NCI-H1436 treated with DMSO at 0.1 percent for 48 hours (cell line): ENCODE data around the gene CCDC187.

Experiments used
- DNase-seq: peaks from one replicate; lab custom pipeline; 2025; lab: John Stamatoyannopoulos, UW

The CCDC187 gene

DNA sequence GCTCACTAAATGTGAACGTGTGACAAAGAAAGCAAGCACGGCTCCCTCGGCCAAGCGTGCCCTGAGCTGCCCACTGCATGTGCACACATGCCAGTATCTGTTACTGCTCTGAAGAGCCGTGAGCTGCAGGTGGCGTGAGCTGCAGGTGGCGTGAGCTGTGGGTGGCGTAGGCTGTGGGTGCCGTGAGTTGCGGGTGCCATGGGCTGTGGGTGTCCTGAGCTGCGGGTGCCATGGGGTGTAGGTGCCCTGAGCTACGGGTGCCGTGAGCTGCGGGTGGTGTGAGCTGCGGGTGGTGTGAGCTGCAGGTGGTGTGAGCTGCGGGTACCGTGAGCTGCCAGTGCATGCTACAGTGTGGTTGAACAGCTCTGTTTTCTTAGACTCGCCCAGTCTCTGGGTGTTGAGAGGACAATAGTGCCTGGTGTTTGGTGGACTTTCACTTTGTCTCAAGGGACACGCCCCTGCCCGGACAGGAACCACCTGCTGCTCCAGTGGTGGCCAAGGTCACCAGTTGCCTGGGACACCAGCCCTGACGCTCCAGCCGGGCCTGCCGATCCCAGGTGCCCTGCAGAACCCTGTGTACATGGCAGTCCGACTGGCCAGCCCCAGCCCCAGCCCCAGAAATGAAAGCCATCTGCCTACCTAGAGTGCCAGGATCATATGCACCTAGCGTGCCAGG, 6.7 kb downstream of the CCDC187 start:
- DNase-seq, result no peak

DNA sequence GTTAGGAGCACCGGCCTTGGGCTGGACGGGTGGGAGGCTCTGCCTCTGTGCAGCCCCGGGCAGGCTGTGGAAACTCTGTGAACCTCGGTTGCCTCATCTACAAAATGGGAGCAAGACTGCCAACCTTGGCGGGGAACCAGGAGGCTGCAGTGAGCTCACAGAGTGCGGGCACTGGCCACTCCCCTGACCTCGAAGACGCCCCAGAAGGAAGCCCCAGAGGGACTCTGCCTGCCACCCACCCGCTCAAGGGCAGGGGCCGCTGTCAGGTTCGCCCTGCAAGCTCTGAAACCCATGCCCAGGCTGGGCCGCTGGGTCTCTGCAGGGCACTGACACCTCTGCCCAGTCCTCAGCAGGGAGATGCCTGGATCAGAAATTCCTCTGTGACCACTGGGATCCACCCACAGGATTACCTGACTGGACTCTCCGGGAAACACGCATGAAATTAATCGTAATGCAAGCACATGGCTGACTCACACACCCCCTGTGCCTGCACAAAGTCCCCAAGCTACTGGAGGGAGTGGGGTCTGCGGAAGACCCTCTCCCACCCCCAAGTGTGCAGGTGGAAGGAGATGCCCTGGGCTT, 7.4 kb downstream of the CCDC187 start:
- no peak for DNase-seq

DNA sequence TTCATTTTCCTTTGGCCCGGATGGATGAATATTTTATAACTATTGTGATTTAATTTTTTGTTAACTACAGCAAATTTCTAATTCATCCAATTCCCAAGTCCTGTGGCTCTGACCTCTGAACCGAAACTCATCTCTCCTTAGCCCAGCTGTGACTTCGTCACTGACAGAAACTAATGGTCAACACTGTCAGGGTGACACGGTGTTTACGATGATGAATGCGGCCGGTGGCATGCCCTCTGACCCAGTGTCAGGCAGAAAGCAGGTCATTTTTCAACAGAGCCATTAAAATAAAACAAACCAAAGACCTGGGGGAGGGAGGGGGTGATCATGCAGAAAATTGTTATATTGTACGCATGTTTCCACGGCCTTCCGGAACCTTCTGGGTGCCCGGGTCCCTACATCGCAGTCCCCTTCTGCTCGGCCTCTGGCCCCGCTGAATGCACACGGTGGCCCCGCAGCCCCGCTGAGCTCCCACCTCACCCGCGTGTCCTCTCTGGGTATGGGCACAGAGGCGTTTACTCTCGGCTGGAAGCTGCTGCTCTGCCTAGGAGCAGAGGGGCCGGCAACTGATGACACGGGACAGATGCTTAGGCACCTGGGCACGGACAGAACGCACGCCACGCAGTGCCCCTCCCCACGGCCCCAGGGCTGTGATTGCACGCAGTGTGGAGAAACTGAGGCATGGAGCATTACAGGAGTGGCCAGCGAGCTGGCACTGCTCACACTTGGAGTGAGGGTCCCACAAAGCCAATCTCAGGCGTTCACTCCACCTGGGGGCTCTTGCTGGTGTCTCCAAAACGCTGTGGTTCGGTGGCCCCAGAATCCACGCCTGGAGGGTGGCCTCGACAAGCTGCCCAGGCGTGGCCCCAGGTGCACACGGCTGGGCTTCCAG, 8.1 kb downstream of the CCDC187 start:
- DNase-seq, result no peak

DNA sequence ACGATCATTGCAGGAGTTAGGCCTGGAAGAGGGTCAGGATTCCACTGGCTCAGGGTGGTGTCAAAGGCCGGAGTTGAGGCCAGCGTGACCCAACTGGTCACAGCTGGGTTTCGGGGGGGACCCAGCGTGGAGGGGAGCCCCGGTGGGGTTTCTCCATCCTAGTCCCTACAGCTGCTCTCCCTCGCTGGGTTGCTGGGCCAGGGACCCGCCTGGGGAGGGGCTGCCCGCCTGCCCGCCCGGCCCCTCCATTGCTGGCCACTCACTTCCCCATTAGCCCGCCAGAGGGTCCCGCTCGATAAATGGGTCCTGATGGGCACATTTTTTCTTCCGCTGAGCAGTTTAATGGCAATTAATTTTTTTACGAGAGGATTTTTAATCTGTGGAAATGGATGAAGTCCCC, 8.8 kb downstream of the CCDC187 start:
- DNase-seq, result no peak

DNA sequence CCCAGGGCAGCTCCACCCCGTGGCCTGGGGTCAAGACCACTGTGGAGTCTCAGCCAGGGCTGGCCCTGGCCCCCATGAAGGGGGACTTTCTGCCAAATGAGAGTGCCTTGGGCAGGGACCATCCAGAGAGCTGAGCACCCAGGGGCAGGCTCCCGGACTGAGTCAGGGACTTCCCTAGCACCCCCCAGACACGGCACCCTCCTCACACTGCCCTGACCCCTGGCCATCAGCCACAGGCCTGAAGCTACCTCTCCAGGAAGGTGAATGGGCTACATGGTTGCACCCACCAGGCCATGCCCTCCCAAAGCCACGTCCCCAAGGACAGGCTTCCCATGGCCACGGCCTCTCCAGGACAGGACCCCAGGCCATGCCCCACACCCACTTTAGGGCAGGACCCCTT, 9.5 kb downstream of the CCDC187 start:
- DNase-seq, result no peak

DNA sequence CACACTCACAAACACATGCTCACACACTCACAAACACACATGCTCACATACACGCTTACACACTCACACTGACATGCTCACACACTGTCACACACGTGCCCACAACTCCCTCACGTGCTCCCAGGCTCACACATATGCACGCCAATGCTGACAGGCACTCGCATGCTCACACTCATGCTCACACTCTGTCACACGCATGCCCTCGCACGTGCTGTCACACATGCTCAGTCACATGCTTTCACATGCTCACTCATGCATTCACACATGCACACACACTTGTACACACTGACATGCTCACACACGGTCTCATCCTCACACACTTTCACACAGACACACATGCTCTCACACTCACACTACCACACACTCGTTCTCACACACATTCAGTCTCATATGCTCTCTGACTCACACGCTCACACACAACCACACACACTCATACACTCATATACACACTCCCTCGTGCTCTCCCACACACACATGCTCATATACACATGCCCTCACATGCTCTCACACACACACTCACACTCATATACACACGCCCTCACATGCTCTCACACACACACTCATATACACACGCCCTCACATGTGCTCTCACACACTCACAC, 10.3 kb downstream of the CCDC187 start:
- no peak for DNase-seq

DNA sequence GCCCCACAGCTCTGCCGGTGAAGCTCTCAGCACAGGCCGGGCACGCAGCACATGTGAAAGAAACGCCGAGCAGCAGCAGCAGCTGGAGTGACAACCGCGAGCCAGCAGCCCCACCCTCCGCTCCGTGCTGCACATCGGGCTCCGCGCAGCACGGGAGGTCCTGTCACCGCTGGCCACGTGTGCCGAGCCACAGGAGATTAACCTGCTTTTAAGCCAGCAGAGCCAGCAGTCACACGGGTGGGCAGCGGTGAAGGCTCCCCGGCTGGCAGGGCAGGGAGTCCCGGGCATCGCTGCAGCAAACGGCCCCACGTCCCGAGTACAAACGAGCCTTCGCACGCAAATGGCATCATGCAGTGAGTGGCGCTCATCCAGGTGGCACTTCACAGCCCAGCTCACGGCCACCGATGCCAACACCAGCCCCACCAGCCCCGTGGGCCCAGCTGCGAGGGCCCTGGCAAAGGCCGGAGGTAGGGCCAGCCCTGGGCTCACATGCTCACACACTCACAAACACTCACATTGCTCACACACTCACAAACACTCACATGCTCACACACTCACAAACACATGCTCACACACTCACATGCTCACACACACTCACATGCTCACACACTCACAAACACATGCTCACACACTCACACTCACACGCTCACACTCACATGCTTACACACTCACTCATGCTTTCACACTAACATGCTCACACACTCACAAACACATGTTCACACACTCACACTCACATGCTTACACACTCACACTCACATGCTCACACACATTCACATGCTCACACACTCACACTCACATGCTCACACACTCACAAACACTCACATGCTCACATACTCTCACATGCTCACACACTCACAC, 11.1 kb downstream of the CCDC187 start:
- no peak for DNase-seq

DNA sequence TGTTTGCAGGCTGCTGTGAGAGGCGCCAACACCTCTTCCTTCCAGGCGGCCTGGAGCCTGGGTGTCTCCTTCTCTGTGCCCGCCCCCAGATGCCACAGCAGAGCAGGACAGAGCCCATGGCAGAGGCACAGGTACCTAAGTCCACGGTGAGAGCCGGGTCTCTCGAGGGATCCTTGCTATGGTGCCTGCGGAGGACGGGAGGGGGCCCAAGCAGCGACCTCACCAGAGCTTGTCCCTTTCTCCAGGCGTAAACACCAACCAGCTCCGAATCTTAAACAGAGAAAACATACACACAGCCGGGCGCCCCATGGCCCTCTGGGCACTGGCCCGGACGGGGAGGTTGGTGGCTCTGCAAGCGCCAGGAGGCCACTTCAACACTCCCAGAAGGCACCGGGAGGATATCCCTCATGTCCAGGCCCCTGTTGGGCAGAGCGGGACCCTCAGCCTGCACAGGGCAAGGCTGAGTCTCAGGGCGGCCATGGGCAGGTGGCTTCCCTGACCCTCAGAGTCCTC, 11.8 kb downstream of the CCDC187 start:
- no peak for DNase-seq

DNA sequence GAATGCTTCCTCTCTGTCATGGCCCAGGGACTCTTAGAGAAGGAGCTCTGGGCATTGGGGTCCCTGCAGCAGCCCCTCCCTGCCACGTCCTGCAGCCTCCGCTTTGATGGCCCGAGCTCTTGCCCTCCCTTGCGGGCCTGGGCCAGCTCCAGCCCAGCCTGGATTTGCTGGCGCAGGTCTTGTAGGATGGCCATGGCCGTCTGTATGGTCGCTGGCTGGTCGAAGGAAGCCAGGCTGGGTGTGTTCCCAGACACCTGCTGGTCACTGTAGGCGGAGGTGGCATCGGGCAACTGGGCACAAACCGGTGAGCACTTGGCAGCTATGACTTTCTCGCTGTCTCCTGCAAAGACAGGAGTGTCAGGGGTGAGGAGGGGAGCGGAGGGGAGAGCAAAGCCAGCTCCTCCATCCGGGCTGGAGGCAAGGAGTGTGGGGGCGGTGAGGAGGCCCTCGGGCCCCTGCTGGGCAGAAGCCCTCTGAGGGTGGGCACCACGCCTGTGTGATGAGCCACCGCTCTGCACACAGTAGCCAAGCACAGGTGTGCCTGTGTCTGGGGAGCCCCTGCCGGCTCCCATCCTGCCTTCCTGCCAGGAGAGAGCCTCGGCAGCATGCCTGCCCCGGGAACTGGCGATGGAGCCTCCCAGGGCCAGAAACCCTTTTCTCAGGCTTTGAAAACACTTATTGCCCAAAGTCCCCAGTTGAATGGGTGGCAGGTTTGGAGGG, 12.4 kb downstream of the CCDC187 start:
- DNase-seq, result no peak

DNA sequence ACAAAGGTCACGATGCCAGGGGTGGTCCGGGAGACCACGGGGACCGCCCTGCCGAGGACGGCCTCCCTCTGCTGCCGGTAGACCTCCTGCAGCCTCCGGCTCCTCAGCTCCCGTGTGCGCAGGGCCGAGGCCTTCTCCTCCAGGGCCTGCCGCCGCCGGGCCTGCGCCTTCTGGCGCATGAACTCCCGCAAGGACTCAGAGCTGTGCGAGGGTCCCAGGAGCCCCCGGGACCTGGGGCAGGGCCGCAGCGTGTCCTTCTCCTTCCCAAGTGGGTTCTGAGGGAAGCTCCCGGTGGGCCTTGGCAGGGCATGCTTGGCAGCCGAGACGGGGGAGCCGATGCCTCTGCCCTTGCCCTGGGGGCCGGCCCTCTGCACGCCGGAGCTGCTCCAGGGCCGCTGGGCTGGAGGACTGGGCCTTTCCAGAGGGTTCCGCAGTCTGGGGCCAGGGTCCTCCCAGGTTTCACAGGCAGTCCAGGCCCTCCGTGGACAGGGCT, 13.3 kb downstream of the CCDC187 start:
- DNase-seq, result no peak

DNA sequence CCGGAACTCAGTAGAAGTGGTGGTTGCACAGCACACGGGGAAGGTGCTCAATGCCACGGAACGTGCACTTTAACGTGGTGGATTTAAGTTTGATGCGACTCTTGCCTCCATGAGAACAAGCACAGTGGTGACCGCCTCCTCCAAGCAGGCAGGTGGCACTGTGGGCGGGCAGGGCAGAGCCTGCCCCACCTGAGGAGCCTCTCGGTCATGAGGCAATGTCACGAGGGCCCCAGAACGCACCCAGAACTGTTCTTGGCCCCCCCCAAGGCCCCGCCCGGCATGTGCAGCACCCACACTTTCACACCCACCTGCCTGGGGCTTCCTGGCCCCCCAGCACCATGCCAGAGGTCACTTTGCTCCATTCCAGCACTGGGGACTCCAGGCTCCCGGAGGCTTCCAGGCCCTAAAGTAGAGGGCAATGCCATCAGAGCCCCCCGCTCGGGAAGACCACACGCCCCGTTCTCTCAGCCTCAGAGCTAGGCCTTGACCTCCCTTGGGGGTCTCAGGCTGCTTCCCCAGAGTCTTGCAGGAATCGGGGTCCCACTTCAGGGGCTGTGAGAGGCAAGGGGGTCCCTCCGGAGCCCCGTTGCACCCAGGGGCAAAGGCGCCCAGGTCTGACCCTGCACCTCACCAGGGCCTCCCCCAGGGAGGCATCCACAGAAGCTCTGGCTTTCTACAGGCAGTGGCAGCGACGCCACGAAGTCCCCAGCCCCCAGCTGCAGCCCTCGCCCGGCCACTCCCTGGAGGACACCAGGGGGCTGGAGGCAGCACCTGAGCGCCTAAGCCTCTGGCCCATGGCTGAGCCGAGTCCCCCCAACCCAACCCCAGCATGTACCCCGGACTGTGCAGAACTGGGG, 14.0 kb downstream of the CCDC187 start:
- DNase-seq, result no peak

DNA sequence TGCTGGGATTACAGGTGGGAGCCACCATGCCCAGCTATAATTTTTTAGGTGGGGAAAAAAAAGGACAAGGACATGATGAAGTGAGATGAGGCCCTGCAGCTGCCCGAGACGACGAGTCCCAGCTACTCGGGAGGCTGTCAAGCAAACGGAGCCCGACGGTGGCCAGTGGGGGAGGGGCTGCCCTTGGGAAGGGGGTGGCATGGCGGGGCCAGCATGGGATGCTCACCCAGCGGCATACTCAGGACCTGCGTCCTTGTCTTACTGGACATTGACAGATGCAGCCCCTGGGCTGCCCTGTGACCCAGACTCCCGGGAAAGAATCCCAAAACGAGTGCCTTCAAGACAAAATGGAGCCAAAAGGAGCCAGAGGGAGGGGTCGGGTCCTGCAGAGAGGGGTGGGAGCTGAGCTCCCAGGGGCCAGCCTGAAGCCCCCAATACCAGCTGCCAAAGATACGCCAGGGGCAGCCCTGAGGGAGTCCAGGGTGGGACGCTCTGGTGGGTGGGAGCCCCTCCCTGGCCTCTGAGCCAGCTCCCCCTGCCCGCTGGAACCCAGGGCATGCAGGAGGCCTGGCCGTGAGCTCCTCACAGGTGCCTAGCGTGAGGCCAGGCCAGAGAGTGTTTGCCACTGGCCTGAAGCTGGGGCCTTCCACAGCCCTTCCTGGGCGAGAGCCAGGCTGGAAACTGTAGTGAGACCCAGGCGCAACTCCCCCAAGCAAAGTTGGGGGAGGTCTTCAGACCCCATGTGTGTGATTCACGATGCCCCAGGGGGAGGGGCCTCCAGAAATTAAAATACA, 15.7 kb downstream of the CCDC187 start:
- no peak for DNase-seq

DNA sequence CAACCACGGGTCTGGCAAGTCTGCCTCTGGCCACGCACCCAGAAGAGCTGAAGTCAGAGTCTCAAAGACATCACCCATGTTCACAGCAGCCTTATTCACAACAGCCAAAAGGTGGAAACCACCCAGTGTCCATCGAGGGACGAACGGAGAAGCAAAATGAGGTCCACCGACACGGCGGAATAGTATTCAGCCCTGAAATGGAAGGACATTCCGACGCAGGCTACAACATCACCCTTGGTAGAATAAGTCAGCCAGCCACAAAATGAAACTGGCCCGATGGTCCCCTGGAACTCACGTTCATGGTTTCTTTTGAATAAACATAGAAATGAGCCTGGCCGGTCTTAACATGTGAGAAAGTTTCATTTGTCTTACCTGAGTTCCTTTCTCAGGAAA, 16.9 kb downstream of the CCDC187 start:
- no peak for DNase-seq

DNA sequence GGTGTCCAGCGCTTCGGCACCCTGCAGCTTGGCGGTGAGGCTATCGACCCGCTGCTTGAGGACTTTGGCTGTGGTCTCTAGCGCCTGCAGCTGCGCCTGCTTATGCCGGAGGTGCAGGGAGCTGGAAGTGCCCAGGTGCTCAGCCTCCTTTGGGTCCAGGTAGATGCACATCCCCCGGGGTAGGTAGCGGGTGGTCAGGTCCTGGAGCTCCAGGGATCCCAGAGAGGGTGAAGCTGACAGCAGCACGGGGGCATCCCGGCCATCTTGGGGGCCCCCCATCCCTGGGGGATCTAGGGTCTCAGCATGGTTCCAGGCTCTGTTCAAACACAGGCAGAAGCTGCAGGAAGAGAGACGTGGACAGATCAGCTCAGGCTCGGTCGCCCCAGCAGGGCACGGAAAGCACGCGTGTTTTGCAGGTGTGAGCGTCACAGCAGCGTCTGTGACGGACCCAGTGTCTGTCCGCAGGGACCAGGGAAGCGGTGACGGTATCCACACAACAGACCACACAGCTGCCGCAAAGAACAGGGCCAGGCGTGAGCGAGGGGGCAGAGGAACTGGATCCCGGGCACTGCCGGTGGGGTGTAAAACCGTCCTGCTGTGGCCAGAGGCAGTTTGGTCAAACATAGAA, 17.4 kb downstream of the CCDC187 start:
- DNase-seq, result no peak

DNA sequence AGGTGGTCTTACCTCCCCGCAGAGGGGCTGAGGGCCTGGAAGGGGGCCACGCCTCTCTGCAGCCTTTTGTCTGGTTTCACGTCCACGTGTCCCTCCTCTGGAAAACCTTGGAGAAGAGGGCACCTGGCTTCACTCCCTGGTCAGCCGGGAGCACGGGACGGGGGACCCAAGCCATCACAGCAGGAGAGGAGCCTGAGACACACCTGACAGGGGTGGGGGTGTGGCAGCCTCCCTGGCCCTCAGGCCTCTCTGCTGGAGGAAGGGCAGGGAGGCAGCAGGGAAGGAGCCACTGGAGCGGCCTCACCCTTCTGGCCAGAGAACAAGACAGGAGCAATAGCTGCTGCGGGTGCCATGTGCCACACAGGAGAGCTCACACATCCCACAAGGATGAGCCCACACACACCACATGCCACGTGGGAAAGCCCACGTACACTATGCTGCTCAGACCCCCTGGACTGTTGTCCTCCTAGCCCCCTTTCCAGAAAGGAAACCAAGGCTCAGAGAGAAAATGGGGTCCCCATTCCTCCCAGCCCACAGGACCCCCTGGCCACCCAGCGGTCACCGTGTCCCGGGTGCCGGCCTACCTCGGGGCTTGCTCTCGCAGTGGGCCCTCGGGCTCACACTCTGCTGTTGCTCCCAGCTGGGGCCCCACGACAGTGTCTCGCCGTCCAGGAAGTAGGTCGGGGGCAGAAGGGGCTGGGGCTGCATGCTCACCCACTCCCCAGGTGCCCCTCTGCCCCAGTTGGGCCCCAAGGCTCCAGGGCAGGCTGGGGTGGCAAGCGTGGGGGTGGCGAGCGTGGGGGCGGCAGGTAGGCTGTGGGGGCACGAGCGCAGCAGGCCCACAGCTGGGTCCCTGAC, 18.2 kb downstream of the CCDC187 start:
- no peak for DNase-seq

DNA sequence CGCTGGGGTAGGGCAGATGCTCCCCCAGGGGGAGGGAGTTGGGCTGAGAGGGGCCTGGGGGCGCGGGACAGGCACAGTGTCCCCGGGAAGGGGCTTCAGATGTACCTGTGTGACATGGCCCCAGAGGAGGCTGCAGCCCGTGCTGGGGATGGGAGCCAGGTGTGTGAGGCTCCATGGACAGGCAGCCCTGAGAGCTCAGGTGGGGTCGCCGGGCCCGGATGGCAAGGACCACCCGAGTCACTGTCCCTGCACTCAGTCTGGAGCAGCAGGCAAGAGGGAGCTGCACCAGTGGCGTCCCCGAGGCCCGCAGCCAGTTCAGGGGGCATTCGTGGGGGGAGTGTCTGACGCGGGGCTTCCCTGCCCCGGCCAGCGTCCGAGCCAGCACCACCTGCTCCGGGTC, 18.9 kb downstream of the CCDC187 start:
- no peak for DNase-seq

DNA sequence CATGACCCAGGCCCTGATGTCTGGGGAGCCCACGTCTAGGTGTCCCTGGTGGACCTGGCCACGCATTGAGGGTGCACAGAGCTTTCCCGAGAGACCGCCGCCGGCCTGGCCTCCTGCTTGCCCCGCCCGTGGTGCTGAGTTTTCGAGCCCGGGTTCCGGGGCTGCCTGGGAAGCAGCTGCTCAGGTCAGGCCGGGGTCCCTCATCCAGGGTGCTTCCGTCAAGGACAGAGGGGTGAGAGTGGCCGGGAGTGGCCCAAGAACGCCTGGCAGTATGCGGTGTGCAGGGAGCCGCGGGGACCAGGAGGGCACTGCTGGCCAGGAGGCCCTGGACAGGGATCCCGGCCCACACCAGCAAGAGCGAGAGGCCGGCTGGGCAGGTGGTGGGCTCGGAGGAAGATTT, 19.6 kb downstream of the CCDC187 start:
- no peak for DNase-seq
